Mucosa of rectum (tissue), 2 donors: ENCODE measurements around the gene RASGRP1.

Experiments
- H3K27ac ChIP-seq, 2 donors: one replicate each; pipeline ENCODE4 v1.7.0; 2013; ENCODE audit warnings: inconsistent platforms in 2 of 2, low read depth in 2 of 2, low read length in 2 of 2
- H3K27me3 ChIP-seq, 2 donors: one replicate each; pipeline ENCODE4 v1.7.0; 2013; ENCODE audit warnings: low read length in 2 of 2; ENCODE audit not compliant: control insufficient read depth in 2 of 2, insufficient read depth in 2 of 2
- H3K36me3 ChIP-seq, 2 donors: one replicate each; pipeline ENCODE4 v1.7.0; 2013; ENCODE audit warnings: low read length in 2 of 2; ENCODE audit not compliant: control insufficient read depth in 2 of 2, insufficient read depth in 2 of 2
- H3K4me1 ChIP-seq, 2 donors: one replicate each; pipeline ENCODE4 v1.7.0; 2013; ENCODE audit warnings: low read length in 2 of 2, mild to moderate bottlenecking in 1 of 2; ENCODE audit not compliant: control insufficient read depth in 2 of 2, insufficient read depth in 2 of 2
- H3K4me3 ChIP-seq, 2 donors: one replicate each; pipeline ENCODE4 v1.7.0; 2013; ENCODE audit warnings: low read length in 2 of 2
- H3K9ac ChIP-seq, 2 donors: one replicate each; pipeline ENCODE4 v1.7.0; 2013; ENCODE audit warnings: low read length in 2 of 2, low read depth in 1 of 2, mild to moderate bottlenecking in 1 of 2
- H3K9me3 ChIP-seq, 2 donors: one replicate each; pipeline ENCODE4 v1.7.0; 2013; ENCODE audit warnings: low read length in 2 of 2; ENCODE audit not compliant: control insufficient read depth in 2 of 2
- donor health status: healthy.
- donor health status: Normal muscosa, but diverticular disease.

The RASGRP1 gene

DNA sequence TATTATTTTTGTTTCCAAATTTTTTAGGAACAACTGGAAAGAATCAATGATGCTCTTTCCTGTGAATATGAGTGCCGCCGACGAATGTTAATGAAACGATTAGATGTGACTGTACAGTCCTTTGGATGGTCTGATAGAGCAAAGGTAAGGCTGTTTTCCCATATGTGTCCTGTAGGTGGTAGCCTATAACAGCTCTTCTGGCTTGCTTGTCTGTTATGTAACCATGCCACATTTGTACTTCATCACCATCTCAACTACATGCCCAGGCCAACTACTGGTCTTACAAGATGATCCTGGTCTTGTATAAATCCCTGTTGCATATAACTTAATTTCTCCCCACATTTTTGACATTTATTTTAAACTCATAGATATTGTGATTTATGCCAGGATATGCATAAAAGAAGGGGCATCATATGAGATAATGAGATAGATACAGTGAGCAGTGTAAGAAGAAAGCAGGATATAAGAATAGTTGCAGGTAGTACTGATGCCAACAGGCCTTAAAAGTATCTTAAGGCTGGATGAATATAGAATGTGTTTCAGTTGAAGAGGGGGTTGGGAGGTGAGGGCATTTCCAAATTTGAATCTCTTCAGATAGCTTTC, 90.4 kb downstream of the RASGRP1 start:
- peaks cover 20 to 33% of the 10 kb centered on the region in 2 donors for H3K36me3 ChIP-seq
- no peak overlapping the region for H3K4me3 ChIP-seq
- no peaks in the 10 kb centered on the region for H3K27me3 ChIP-seq
- no peak overlapping the region for H3K27ac ChIP-seq
- H3K9me3 ChIP-seq: no peaks in the 10 kb centered on the region
- no peak overlapping the region for H3K9ac ChIP-seq
- no peaks in the 10 kb centered on the region for H3K4me1 ChIP-seq

DNA sequence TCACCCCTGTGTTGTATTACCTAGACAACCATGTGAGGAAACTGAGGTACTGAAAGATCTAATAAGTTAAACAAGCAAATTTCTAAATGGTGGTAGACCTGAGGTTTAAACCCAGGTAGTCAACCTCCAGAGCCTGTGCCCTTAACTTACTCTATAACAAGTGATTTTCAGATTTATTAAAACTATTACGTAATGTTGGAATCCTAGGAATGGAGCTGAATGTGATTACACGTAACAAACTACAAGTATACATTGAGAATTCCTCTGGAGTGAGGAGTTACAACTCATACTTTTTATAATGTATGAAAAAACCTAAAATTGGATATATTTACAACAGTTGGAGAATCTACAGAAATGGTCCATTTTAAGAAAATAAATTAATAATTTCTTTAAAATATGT, 92.6 kb downstream of the RASGRP1 start:
- Histone ChIP-seq H3K9ac (no peak overlapping the region), H3K36me3 (peaks cover 18 to 24% of the 10 kb centered on the region in 2 donors), H3K9me3 (no peaks in the 10 kb centered on the region), H3K27me3 (no peaks in the 10 kb centered on the region), H3K4me3 (no peak overlapping the region), H3K4me1 (no peaks in the 10 kb centered on the region), H3K27ac (no peak overlapping the region)

DNA sequence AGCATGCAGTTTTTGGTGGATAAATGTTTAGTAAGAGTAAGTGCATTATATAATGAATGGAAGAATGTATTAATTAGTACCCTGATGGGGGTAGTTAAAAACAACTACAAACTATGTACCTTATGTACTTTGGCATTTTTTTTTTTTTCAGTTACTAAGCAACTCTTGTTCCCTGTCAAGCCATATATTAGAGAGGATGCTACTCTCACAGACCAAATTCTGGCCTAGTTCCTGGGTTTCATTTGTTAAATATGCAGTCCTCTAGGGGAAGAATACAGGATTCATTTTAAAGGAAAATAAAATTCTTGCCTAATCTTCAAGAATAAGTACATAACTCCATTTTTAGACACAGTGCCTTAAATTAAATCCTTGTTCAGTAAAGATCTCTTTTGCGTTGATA, 93.8 kb downstream of the RASGRP1 start:
- no peak overlapping the region for H3K9ac ChIP-seq
- H3K27me3 ChIP-seq: no peaks in the 10 kb centered on the region
- H3K9me3 ChIP-seq: no peaks in the 10 kb centered on the region
- H3K4me3 ChIP-seq: no peak overlapping the region
- no peak overlapping the region for H3K27ac ChIP-seq
- H3K36me3 ChIP-seq: peaks cover 13 to 22% of the 10 kb centered on the region in 2 donors
- H3K4me1 ChIP-seq: no peaks in the 10 kb centered on the region

DNA sequence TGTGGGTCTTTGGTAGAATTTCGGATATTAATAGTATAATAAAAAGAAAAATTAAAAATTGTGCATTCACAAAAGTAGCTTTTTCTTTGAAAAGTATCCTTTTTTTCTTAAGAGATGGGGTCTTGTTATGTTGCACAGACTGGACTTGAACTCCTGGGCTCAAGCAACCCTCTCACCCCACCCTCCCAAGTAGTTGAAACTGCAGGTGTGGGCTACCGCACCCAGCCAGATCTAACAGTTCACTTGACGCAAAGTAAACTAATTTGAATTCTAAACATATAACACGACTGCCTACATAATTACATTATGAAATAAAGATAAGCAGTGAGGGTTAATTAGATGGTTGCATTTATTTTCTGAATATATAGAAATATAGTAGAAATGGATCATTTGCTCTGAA, 99.9 kb downstream of the RASGRP1 start:
- Histone ChIP-seq H3K36me3 (no peaks in the 10 kb centered on the region), H3K9ac (no peak overlapping the region)

DNA sequence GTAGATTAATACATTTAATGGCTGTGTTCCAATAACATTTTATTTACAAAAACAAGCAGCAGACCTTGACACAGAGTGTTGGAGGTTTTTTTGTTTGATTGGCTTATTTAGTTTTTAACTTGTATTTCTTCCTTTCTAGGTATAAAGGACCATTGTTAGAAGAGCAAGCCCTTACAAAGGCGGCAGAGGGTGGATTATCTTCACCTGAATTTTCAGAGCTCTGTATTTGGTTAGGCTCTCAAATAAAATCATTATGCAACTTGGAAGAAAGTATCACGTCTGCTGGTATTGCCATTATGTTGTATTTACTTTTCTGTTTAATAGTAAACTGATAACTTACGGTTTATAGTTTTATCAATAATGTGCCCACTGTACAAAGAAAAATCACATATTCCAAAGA, 100.7 kb downstream of the RASGRP1 start:
- Histone ChIP-seq H3K27ac (no peak overlapping the region), H3K4me1 (peaks cover 2 to 5% of the 10 kb centered on the region in 2 donors), H3K27me3 (no peaks in the 10 kb centered on the region), H3K4me3 (no peak overlapping the region), H3K9ac (no peak overlapping the region), H3K9me3 (no peaks in the 10 kb centered on the region), H3K36me3 (no peaks in the 10 kb centered on the region)

More for the DNA sequence above, 99.9 kb downstream of the RASGRP1 start:
- Histone ChIP-seq H3K27ac (no peak overlapping the region), H3K4me1 (peaks cover 2 to 5% of the 10 kb centered on the region in 2 donors), H3K27me3 (no peaks in the 10 kb centered on the region), H3K4me3 (no peak overlapping the region), H3K9me3 (no peaks in the 10 kb centered on the region)

DNA sequence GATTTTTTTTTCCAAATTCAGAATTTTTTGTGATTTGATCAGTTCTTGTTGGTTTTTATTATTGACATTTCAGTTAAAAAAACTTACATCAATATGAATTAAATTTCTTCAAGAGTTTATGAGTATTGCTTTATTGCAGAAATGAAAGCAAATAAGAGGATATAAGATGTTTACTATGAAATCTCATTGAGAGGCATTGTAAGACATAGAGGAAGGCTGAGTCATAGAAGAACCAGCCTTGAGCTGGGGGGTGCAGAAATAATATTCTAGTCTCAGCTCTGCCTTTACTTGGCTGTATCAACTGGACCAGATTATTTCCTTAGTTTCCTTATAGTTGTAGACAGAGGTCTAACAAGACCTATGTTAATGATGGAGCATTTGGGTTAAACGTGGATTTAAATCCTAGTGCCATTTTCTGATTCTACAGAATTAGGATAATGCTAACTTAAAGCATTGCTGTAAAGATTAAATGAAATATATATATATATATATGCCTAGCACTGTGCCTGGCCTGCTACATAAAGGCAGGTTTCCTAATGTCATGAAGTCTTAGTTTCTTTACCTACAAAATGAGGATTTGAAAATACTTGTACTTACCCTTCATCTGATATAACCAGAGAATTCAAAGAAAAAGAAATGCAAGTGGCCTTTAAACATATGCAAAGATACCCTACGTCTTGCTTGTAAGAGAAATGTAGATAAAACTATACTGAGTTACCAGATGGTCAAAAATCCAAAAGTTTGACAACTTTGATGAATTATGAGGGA, 103.4 kb downstream of the RASGRP1 start:
- Histone ChIP-seq H3K4me3 (no peak overlapping the region), H3K9me3 (no peaks in the 10 kb centered on the region), H3K9ac (no peak overlapping the region), H3K27ac (no peak overlapping the region), H3K4me1 (peaks cover 2 to 5% of the 10 kb centered on the region in 2 donors), H3K36me3 (no peaks in the 10 kb centered on the region), H3K27me3 (no peaks in the 10 kb centered on the region)

- H3K4me3 ChIP-seq: no peak overlapping the region
- H3K36me3 ChIP-seq: no peaks in the 10 kb centered on the region
- H3K9me3 ChIP-seq: no peaks in the 10 kb centered on the region
- H3K27ac ChIP-seq: no peak overlapping the region
- no peak overlapping the region for H3K9ac ChIP-seq
- H3K4me1 ChIP-seq: peaks cover 2 to 10% of the 10 kb centered on the region in 2 donors
- H3K27me3 ChIP-seq: no peaks in the 10 kb centered on the region
These were observed 104.1 kb downstream of the RASGRP1 start for GRCh38 chr15:38460543-38460942.

- Histone ChIP-seq H3K4me3 (no peak overlapping the region), H3K27ac (no peak overlapping the region), H3K36me3 (no peaks in the 10 kb centered on the region), H3K9ac (no peak overlapping the region), H3K9me3 (no peaks in the 10 kb centered on the region), H3K27me3 (no peaks in the 10 kb centered on the region), H3K4me1 (peaks cover 10 to 17% of the 10 kb centered on the region in 2 donors)
These were observed 105.1 kb downstream of the RASGRP1 start for GRCh38 chr15:38459480-38459879.

GRCh38 chr15:38458646-38459045, 106.0 kb downstream of the RASGRP1 start:
- Histone ChIP-seq H3K9me3 (no peaks in the 10 kb centered on the region), H3K4me1 (peaks cover 10 to 14% of the 10 kb centered on the region in 2 donors), H3K27ac (no peak overlapping the region), H3K36me3 (no peaks in the 10 kb centered on the region), H3K4me3 (no peak overlapping the region), H3K9ac (no peak overlapping the region), H3K27me3 (no peaks in the 10 kb centered on the region)

GRCh38 chr15:38455092-38455491, 109.5 kb downstream of the RASGRP1 start:
- peak overlapping the region; percentile 86 to 94 for H3K9ac ChIP-seq
- H3K27ac ChIP-seq: peak overlapping the region in 1 of 2 donors; percentile 91
- H3K4me3 ChIP-seq: peak overlapping the region; percentile 96 to 99
- no peaks in the 10 kb centered on the region for H3K9me3 ChIP-seq
- no peaks in the 10 kb centered on the region for H3K27me3 ChIP-seq
- no peaks in the 10 kb centered on the region for H3K36me3 ChIP-seq
- H3K4me1 ChIP-seq: peaks cover 8 to 14% of the 10 kb centered on the region in 2 donors
